Stimulated activated CD4-positive, alpha-beta T cell treated with anti-CD3 and anti-CD28 coated beads, Interleukin-2, amount 100 ng/mL, for 24 hours (primary cell): ENCODE measurements around the gene SERPINA4.
"Not testable (repeated sequence)": the region's sequence is repeated elsewhere in the genome, so short reads cannot be mapped to it uniquely, and the experiment has no call there.

Experiments
- DNase-seq, 2 donors: peaks; one replicate each; pipeline ENCODE4 v3.0.0-alpha.2; 2020

SERPINA4 gene

GRCh38 chr14:94593749-94594431 lies 32.6 kb downstream of the SERPINA4 start:
- no peak for DNase-seq

GRCh38 chr14:94594441-94594840 lies 33.2 kb downstream of the SERPINA4 start:
- DNase-seq = no peak

GRCh38 chr14:94595912-94596311 lies 34.7 kb downstream of the SERPINA4 start:
- DNase-seq = no peak

GRCh38 chr14:94596361-94596760 lies 35.1 kb downstream of the SERPINA4 start:
- no peak for DNase-seq

- DNase-seq = no peak
Measured at GRCh38 chr14:94597788-94598187, 36.5 kb downstream of the SERPINA4 start.

GRCh38 chr14:94598506-94598815 lies 37.2 kb downstream of the SERPINA4 start:
- no peak for DNase-seq

- DNase-seq = no peak
Measured at GRCh38 chr14:94598816-94599655, 37.8 kb downstream of the SERPINA4 start.

GRCh38 chr14:94599656-94600004 lies 38.4 kb downstream of the SERPINA4 start:
- DNase-seq = no peak

- DNase-seq = no peak
Measured at GRCh38 chr14:94600148-94600545, 38.9 kb downstream of the SERPINA4 start.

- DNase-seq = no peak
Measured at GRCh38 chr14:94601884-94602391, 40.7 kb downstream of the SERPINA4 start.

GRCh38 chr14:94602722-94603121 lies 41.5 kb downstream of the SERPINA4 start:
- no peak for DNase-seq

- DNase-seq = no peak
Measured at GRCh38 chr14:94605361-94605760, 44.1 kb downstream of the SERPINA4 start.

- DNase-seq = not testable (repeated sequence)
Measured at GRCh38 chr14:94608966-94609365, 47.7 kb downstream of the SERPINA4 start.

- DNase-seq = no peak
Measured at GRCh38 chr14:94611179-94611578, 49.9 kb downstream of the SERPINA4 start.

GRCh38 chr14:94612174-94612573 lies 50.9 kb downstream of the SERPINA4 start, which contains the start of gene SERPINA3:
Gene SERPINA3, plus strand, starts transcription at chr14:94612391. Its CDS starts 2,051 bp downstream, at chr14:94614442.
- DNase-seq = no peak

GRCh38 chr14:94612580-94613554 lies 51.6 kb downstream of the SERPINA4 start:
- DNase-seq = no peak

GRCh38 chr14:94613720-94614644 lies 52.7 kb downstream of the SERPINA4 start:
- DNase-seq = no peak

GRCh38 chr14:94614802-94615201 lies 53.6 kb downstream of the SERPINA4 start:
- no peak for DNase-seq

- DNase-seq = no peak
Measured at GRCh38 chr14:94615254-94615653, 54.0 kb downstream of the SERPINA4 start.

- DNase-seq = no peak
Measured at GRCh38 chr14:94615823-94616570, 54.8 kb downstream of the SERPINA4 start.

- DNase-seq = no peak
Measured at GRCh38 chr14:94617366-94617941, 56.2 kb downstream of the SERPINA4 start.
